HepG2 (cell line): ENCODE results near the gene CFAP69. TPM values are rescaled to one million over a fixed set of nuclear protein-coding genes. Genes with fewer than 3 reads are reported as not detected.

ENCODE experiments used
- ATAC-seq: fragments of 200-7000 bp; cut with Tn5 transposase; 3 replicates; pipeline ENCODE4 v1.9.1; 2020; ENCODE audit warnings: mild to moderate bottlenecking, moderate library complexity
- BruUV-seq: library from RNA; stranded (reverse); fragments of 400-500 nt; replicated peaks from 2 replicates; lab custom pipeline; 2021; lab: Mats Ljungman, UMichigan
- CTCF ChIA-PET: fragments of 300-600 bp; formaldehyde crosslinking; extraction: SDS; loops from one replicate; lab custom pipeline; 2021; ENCODE audit warnings: low total read pairs, inconsistent platforms, low intra/inter-chr PET ratio; lab: Yijun Ruan, JAX
- POLR2A ChIA-PET: fragments of 350-600 bp; sonication (Branson Sonifier 250); formaldehyde crosslinking; loops from one replicate; lab custom pipeline; 2020; ENCODE audit warnings: antibody characterized with exemption, inconsistent platforms; lab: Yijun Ruan, JAX
- DNase-seq: peaks from one replicate; pipeline ENCODE4 v3.0.0-alpha.2; 2015; ENCODE audit warnings: low spot score
- FAIRE-seq: peaks from 3 replicates; lab custom pipeline; 2011; peaks lifted over from hg19 to GRCh38; lab: Jason Lieb, UNC
- H2AFZ ChIP-seq: one replicate; pipeline ENCODE4 v1.6.1; 2011; ENCODE audit warnings: low read length, inconsistent platforms
- H3K27ac ChIP-seq: fragments of 300-600 bp; 3 replicates; pipeline ENCODE4 v1.8.0; 2011; ENCODE audit warnings: mixed run types, mild to moderate bottlenecking, mixed read lengths, low read length, inconsistent platforms; ENCODE audit not compliant: insufficient read depth; ENCODE audit errors: extremely low read length
- H3K27me3 ChIP-seq, 2 experiments: fragments of 200-600 bp in 1 of 2; 2 replicates in 1 of 2; 3 replicates in 1 of 2; pipeline versions ENCODE4 v1.6.0 to v1.8.0; 2011; ENCODE audit warnings: low read length in 2 of 2, mild to moderate bottlenecking in 2 of 2, moderate library complexity in 2 of 2, inconsistent platforms in 1 of 2; ENCODE audit not compliant: insufficient read depth in 2 of 2, control insufficient read depth in 1 of 2
- H3K36me3 ChIP-seq, 2 experiments: fragments of 200-600 bp in 1 of 2; replicated peaks in 1 of 2; 2 replicates in 1 of 2; 3 replicates in 1 of 2; pipeline versions ENCODE4 v1.5.1 to v1.8.0; 2011; ENCODE audit warnings: low read length in 2 of 2, inconsistent platforms in 1 of 2; ENCODE audit not compliant: insufficient read depth in 2 of 2, control insufficient read depth in 1 of 2
- H3K4me1 ChIP-seq: 2 replicates; pipeline ENCODE4 v1.5.1; 2012; ENCODE audit warnings: low read length, inconsistent platforms; ENCODE audit not compliant: insufficient read depth
- H3K4me2 ChIP-seq: 2 replicates; pipeline ENCODE4 v1.6.0; 2011; ENCODE audit warnings: low read depth, low read length, inconsistent platforms
- H3K4me3 ChIP-seq, 3 experiments: fragments of 200-600 bp in 1 of 3; sonication (generic), shearing (Covaris generic) in 1 of 3; replicated peaks in 1 of 3; 2 replicates each; pipeline ENCODE4 v1.5.1; 2011 to 2016; ENCODE audit warnings: low read length in 3 of 3, inconsistent platforms in 2 of 3, low read depth in 2 of 3, mild to moderate bottlenecking in 2 of 3, control low read depth in 1 of 3, mixed read lengths in 1 of 3; ENCODE audit not compliant: insufficient read depth in 1 of 3
- H3K79me2 ChIP-seq: one replicate; pipeline ENCODE4 v1.6.1; 2011; ENCODE audit warnings: low read length, inconsistent platforms; ENCODE audit not compliant: insufficient read depth
- H3K9ac ChIP-seq: 2 replicates; pipeline ENCODE4 v1.6.0; 2011; ENCODE audit warnings: mild to moderate bottlenecking, low read depth, low read length, inconsistent platforms; ENCODE audit not compliant: insufficient read depth
- H3K9me3 ChIP-seq: 2 replicates; pipeline ENCODE4 v1.5.1; 2012; ENCODE audit warnings: mild to moderate bottlenecking, low read length
- H4K20me1 ChIP-seq: 2 replicates; pipeline ENCODE4 v1.6.0; 2011; ENCODE audit warnings: inconsistent platforms, mild to moderate bottlenecking, low read length, moderate library complexity; ENCODE audit not compliant: insufficient read depth
- AKNA ChIP-seq: sonication (generic); formaldehyde crosslinking; IDR thresholded peaks from 2 replicates; pipeline ENCODE4 v1.4.0; 2020; ENCODE audit warnings: missing genetic modification reagents, borderline replicate concordance
- ATF4 ChIP-seq, 2 experiments: fragments of 450-650 bp in 1 of 2; sonication (generic) in 1 of 2; formaldehyde crosslinking; IDR thresholded peaks; 2 replicates each; pipeline versions ENCODE4 v1.5.0 to v1.8.0; 2020 to 2022; ENCODE audit warnings: mild to moderate bottlenecking in 1 of 2, missing genetic modification reagents in 1 of 2
- CEBPB ChIP-seq: IDR thresholded peaks from 2 replicates; pipeline ENCODE4 v1.6.1; 2011; ENCODE audit warnings: low read depth, low read length, improper control_type of control experiment, borderline replicate concordance
- NONO ChIP-seq, 2 experiments: fragments of 450-650 bp in 1 of 2; sonication (generic) in 1 of 2; formaldehyde crosslinking in 1 of 2; IDR thresholded peaks in 1 of 2; conservative IDR thresholded peaks in 1 of 2; 2 replicates each; pipeline versions ENCODE4 v1.6.1 to v1.8.0; 2017 to 2022; ENCODE audit warnings: mild to moderate bottlenecking in 1 of 2, missing genetic modification reagents in 1 of 2, moderate library complexity in 1 of 2
- NRL ChIP-seq: sonication (generic); formaldehyde crosslinking; IDR thresholded peaks from 2 replicates; pipeline ENCODE4 v1.5.0; 2020; ENCODE audit warnings: missing genetic modification reagents, mild to moderate bottlenecking, moderate library complexity, borderline replicate concordance
- PAX8 ChIP-seq: sonication (generic); formaldehyde crosslinking; IDR thresholded peaks from 2 replicates; pipeline ENCODE4 v1.8.0; 2022; ENCODE audit warnings: mild to moderate bottlenecking, missing genetic modification reagents, borderline replicate concordance
- POLR2G ChIP-seq: fragments of 200-400 bp; formaldehyde crosslinking; IDR thresholded peaks from 2 replicates; pipeline ENCODE4 v1.6.1; 2018; ENCODE audit warnings: mild to moderate bottlenecking, low read depth, low read length, moderate library complexity
- ZBTB21 ChIP-seq: sonication (generic); formaldehyde crosslinking; IDR thresholded peaks from 2 replicates; pipeline ENCODE4 v1.4.0; 2020; ENCODE audit warnings: missing genetic modification reagents
- ZBTB37 ChIP-seq: sonication (generic); formaldehyde crosslinking; IDR thresholded peaks from 2 replicates; pipeline ENCODE4 v1.4.0; 2020; ENCODE audit warnings: mild to moderate bottlenecking, missing genetic modification reagents
- ZFP1 ChIP-seq: IDR thresholded peaks from 2 replicates; pipeline ENCODE4 v1.6.1; 2016
- ZNF143 ChIP-seq: sonication (generic); formaldehyde crosslinking; IDR thresholded peaks from 2 replicates; pipeline ENCODE4 v1.4.0; 2020; ENCODE audit warnings: missing genetic modification reagents
- ZNF20 ChIP-seq: sonication (generic); formaldehyde crosslinking; IDR thresholded peaks from 2 replicates; pipeline ENCODE4 v1.4.0; 2020; ENCODE audit warnings: mild to moderate bottlenecking, moderate library complexity, missing genetic modification reagents
- ZNF460 ChIP-seq: sonication (generic); formaldehyde crosslinking; IDR thresholded peaks from 2 replicates; pipeline ENCODE4 v1.5.1; 2020; ENCODE audit warnings: missing genetic modification reagents, mild to moderate bottlenecking, borderline replicate concordance
- ZNF644 ChIP-seq: IDR thresholded peaks from 2 replicates; pipeline ENCODE4 v1.6.1; 2016; ENCODE audit warnings: low read depth
- ZNF780A ChIP-seq: sonication (generic); formaldehyde crosslinking; IDR thresholded peaks from 2 replicates; pipeline ENCODE4 v1.8.0; 2022; ENCODE audit warnings: mild to moderate bottlenecking, missing genetic modification reagents, moderate library complexity
- WGBS: methylation state at CpG from one replicate; pipeline ENCODE4 v1.1.6; 2017; ENCODE audit warnings: low lambda C conversion rate; 5-methylcytosine and 5-hydroxymethylcytosine counted together
- in situ Hi-C: cut with HindIII; loops from 2 replicates; pipeline ENCODE4 v1.10.0; 2017; ENCODE audit warnings: low pct_unique_long_range_greater_than_20kb; ENCODE audit not compliant: extremely low pct_ligation_motif_present
- intact Hi-C: fragments of 100-400 bp; cut with micrococcal nuclease; formaldehyde crosslinking; loops from one replicate; pipeline ENCODE4 v1.10.0; 2022; ENCODE audit not compliant: unreplicated experiment
- polyA plus RNA-seq, 8 experiments: library from polyadenylated mRNA; depleted of rRNA in 3 of 8; stranded (reverse) in 7 of 8; unstranded in 1 of 8; fragments of >200 nt; fragmentation: Illumina TruSeq in 4 of 8; extraction: Trizol in 4 of 8; gene quantifications; 2 replicates each; pipeline versions ENCODE4 v1.2.1 to v1.2.3, GENCODE V29; 2011 to 2016; ENCODE audit warnings: low read depth in 4 of 8, missing spikeins in 1 of 8, mixed read lengths in 1 of 8; ENCODE audit not compliant: insufficient read depth in 1 of 8
- total RNA-seq, 5 experiments: library from RNA; depleted of rRNA; stranded (reverse); fragments of >200 nt; fragmentation: Illumina TruSeq; extraction: Trizol; gene quantifications; 2 replicates each; pipeline ENCODE4 v1.2.3, GENCODE V29; 2016; ENCODE audit warnings: low read depth in 1 of 5

Gene CFAP69
- total and polyA plus RNA-seq, 2 of the 13 experiments (the other 11 are each of a cell fraction or from before 2014, with no cell fraction given) = 2.2 to 4.0 TPM

GRCh38 chr7:90222811-90223725 is 21.9 kb upstream of the CFAP69 start:
- no peak overlapping the region for H3K4me3 ChIP-seq
- no peaks in the 10 kb centered on the region for H3K27me3 ChIP-seq
- peak; percentile 28 for DNase-seq
- BruUV-seq = no TSS peak
- WGBS = 87% methylated on average over 5 of the region's 5 CpGs
- H4K20me1 ChIP-seq = no peaks in the 10 kb centered on the region
- H3K9me3 ChIP-seq = no peaks in the 10 kb centered on the region
- no peaks in the 10 kb centered on the region for H3K36me3 ChIP-seq
- no peak overlapping the region for H3K27ac ChIP-seq
- ATAC-seq = peak; percentile 57
- FAIRE-seq = no peak
- in situ Hi-C loops (no loop called here), intact Hi-C loops (no loop called here)
- peaks cover 9% of the 10 kb centered on the region for H3K4me1 ChIP-seq
- H3K9ac ChIP-seq = no peak overlapping the region
- no peak overlapping the region for H2AFZ ChIP-seq
- no peaks in the 10 kb centered on the region for H3K79me2 ChIP-seq
- H3K4me2 ChIP-seq = no peak overlapping the region
- ChIA-PET CTCF (no interaction called here), POLR2A (interaction anchor here (0.8 to 1.4 kb wide), 2 partner anchors 8 to 12 kb away, joined by 3 to 4 read pairs; partner anchors contain the start of gene STEAP2)
- TF ChIP-seq CEBPB (peak; percentile 62; the same call in 1 of the 2 replicates), ZNF644 (CRISPR knock-in tag) (no peak), ZBTB37 (CRISPR knock-in tag) (no peak), AKNA (CRISPR knock-in tag) (no peak), ZNF20 (CRISPR knock-in tag) (no peak), NRL (no peak), ZNF143 (CRISPR knock-in tag) (no peak), NONO (IDR thresholded peaks at IDR 0.05) (no peak), NONO (CRISPR knock-in tag; conservative IDR thresholded peaks at IDR 0.05) (no peak), PAX8 (CRISPR knock-in tag) (no peak), POLR2G (no peak), ZBTB21 (CRISPR knock-in tag) (peak; percentile 72; the same call in 1 of the 2 replicates), ZNF460 (CRISPR knock-in tag) (no peak), ZFP1 (CRISPR knock-in tag) (no peak), ZNF780A (CRISPR knock-in tag) (no peak), ATF4 (CRISPR knock-in tag; IDR thresholded peaks at IDR 0.05) (no peak)
